Measurements from ENCODE around the gene DCC.

The DCC gene

DNA sequence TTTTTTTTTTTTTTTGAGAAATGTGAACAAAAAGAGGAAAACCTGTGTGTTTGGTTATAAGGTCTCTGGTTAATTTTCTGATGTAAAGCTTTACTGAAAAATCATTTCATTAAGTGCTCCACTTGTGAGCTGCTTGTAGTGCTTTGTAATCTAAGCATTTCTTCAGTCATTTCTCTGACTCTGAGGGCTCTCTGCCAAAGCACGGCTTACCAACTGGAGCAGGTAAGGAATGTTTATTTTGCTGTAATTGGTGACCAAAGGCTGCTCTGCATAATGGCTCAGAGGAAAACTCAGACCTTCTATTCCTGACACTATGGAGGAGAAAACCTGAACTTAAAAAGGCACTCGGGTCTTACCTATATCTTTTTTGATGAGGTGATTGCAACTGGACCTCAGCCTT, 1035.6 kb downstream of the DCC start:
- no peak for DNase-seq
- intact Hi-C loops (cut with DNase I) = no loop called here

DNA sequence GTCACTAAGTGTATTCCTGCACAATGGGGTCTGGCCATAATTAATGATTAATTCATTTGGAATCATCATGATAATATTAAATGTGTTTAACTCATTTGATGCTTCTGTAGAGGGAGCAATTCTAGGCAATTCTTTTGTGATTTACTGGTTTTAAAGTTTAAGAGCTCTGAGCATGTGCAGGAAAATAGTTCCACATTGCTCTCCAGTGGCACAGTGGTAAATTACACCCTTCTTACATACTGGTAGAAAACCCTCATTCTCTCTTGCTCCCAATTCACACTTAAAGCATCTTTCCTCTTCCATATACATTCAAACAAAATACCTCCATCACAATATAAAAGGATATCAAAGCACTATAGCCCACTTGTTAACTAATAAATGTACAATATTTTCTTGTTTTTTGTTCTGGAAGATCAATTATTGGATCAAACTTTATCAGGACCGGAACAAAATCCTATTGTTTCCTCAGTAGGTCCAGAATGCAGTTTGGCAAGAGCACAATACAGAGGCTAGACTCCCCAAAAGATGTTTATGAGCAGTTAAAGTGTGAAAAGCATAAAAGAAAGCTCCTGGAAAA, 1040.2 kb downstream of the DCC start:
- intact Hi-C loops (cut with DNase I) = no loop called here
- DNase-seq = peak in 11 of 42 donors; percentile 7 to 55 (median 21)

DNA sequence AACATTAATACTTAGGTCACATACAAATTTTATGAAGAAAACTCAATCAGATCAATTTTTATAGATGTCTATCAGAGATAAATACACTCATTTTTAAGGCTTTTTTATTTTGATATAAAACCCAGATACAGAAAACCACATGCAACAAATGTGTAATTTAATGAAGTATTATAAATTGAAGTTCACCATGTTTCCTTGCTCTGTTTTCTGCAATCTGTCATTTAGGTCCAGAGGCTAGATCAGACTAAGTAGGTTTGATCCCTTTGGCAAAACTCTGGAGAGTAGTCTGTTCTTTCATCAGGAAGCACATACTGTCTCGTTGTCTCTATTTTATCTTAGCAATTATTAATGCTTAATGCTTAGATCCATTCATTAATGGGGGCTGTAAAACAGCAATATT, 1042.9 kb downstream of the DCC start:
- no peak for DNase-seq

DNA sequence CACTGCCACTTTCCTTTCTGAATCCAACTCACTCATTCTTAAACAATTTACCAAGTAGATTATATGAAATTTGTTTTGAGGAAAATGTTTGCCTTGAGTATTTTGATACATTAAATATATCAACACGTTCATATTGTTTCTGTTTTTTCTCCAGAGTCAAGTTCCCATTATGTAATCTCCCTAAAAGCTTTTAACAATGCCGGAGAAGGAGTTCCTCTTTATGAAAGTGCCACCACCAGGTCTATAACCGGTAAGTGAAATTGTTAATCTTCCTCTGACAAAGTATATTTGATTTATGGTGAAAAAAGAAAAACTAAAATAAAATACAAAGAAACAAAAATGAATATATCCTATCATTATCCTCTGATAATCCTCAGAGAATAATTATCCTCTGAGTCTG, 1045.9 kb downstream of the DCC start:
- intact Hi-C loops (cut with DNase I) = no loop called here
- DNase-seq = no peak

More for the DNA sequence above, 1042.9 kb downstream of the DCC start:
- intact Hi-C loops (cut with DNase I) = no loop called here

DNA sequence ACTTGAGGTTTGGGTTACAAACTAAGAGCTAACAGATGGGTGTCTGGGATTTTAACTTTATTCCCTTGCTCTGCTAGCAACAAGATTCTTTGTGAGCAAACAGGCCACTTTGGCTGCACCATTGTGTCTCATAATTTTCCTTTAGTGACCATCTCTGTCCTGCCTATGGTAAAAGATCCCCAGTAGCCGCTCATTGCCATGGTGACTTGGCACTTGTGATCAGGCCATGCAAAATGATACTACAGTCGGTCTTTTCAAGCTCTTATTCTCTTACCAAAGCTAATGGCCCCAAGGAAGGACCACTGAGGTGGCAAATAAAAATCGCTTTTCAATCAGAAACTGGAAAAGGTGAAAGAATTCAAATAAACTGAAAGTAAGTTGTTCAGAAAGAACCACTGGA, 1047.6 kb downstream of the DCC start:
- no peak for DNase-seq
- intact Hi-C loops (cut with DNase I) = no loop called here

DNA sequence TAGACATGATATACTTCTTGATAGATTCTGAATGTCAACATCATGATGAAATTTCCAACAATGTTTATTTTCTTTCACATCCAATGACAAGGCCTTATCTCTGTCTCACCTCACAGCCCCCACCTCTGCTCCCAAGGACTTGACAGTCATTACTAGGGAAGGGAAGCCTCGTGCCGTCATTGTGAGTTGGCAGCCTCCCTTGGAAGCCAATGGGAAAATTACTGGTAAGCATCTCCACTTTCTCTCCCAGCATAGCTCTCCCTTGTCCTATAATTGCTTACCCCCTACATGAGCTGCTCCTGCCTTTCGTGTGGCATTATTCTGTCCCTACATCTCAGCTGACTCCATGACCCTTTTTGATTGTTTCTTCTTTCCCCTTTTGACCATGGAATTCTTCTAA, 1062.7 kb downstream of the DCC start:
- DNase-seq = no peak
- intact Hi-C loops (cut with DNase I) = no loop called here

DNA sequence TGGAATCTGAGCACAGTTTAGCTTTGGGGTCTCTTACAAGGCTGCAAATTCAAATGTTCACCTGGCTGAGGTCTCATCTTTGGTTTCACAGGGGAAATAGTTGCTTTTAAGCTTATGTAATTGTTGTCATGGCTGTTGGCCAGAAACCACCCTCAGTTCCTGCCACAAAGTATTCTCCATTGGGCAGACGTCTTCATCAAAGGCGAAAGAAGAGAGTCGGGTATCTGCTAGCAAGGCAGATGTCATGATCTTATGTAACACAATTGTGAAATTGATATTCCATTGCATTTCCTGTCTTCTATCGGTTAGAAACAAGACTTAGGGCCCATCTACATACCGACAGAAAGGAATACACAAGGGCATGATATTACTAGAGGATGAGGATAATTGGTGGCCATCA, 1068.3 kb downstream of the DCC start:
- intact Hi-C loops (cut with DNase I) = no loop called here
- DNase-seq = no peak

DNA sequence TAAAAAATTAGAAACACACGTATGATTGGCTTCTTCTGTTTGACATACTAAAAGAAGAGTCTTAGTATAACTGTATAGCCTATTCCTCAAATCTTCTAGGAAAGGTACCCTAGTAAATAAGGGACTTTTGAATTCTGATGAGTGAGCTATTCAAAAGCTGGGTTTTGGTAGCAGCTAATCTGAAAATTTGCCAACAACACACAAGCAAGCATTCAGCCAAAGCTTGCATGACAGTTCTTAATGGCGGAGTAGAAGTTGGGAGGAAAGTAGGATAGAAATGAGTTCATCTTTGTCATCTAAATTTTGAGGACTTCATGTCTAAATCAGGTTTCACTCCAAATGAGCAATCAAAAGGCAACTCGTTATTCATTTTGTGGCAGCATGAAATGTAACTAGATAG, 1071.5 kb downstream of the DCC start:
- DNase-seq = peak in 8 of 42 donors; percentile 7 to 55 (median 22)
- intact Hi-C loops (cut with DNase I) = no loop called here

DNA sequence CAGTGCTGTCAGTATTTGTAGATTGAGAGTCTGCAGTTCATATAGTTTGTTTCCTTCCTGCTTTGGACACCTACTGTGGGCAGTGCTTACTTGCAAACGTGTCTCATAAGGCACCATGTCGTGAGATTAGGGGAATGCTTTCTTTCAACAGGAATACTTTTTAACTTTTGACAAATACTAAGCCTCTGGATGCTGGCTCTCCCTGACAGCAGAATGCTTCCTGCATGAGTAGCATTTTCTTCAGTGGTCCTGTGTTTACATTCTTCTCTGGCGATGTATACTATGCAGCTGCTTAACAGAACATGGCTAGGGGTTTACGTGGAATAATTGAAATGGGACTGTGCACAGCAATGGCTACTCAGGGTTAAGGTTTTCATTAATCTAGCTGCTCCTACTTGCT, 1077.0 kb downstream of the DCC start:
- DNase-seq = no peak
- intact Hi-C loops (cut with DNase I) = no loop called here

DNA sequence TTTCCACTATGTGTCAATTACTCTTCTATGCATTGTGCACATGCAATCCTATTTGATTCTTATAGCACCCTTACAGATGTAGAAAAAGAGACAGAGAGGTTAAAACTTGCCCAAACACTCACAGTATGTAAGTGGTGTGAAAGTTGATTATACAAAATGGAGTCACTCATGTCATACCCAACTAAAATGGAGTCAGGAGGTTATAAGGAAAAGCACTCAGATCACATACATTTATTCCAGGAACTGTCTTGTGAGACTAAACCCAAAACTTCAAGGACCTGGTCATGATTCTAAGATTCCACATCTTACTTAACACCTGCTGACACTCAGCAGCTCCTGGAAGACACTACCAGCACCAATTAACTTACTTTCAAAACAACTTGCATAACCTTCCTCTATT, 1081.9 kb downstream of the DCC start:
- intact Hi-C loops (cut with DNase I) = no loop called here

DNA sequence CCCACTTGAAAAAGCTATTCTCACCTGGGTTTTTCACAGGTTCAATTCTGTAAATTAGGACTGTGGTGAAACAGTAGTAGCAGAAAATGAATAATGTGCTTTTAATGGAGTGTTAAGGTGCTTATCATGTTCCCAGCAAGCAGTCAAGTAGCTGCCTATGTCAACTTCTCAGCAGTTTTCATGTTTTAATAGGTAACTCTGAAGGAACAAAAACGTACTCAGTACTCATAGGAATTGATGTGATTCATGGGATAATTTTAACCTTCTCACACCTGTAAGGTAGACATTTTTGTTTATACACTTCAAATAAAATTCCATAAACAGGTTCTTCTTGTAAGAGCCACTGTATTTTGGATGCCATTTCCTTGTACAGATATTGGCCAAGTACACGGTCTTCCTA, 1082.9 kb downstream of the DCC start:
- DNase-seq = no peak
- intact Hi-C loops (cut with DNase I) = no loop called here

More for the DNA sequence above, 1081.9 kb downstream of the DCC start:
- DNase-seq = no peak

DNA sequence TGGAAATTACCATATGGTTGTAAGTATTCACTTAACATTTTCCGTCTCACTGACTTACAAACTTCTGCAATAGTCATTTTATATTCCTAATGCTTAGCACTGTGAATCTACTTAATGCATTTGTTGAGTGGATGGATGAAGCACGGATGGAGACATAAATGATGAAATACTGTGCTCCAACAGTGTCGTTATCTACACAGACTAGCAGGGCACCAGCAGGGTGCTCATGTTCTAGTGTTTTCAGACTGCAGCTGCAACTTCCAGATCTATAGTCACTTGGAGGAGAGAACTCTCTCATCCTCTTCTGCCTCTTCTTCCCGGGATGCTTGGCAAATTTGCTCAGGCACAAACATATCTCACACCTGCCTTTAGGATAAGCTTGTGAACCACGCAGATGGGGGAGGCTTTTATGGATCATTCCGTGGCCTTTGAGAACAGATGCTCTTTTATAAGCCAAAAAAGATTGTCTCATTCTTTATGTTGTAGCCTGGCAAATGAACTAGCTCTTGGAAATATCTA, 1086.7 kb downstream of the DCC start:
- intact Hi-C loops (cut with DNase I) = no loop called here
- DNase-seq = no peak

DNA sequence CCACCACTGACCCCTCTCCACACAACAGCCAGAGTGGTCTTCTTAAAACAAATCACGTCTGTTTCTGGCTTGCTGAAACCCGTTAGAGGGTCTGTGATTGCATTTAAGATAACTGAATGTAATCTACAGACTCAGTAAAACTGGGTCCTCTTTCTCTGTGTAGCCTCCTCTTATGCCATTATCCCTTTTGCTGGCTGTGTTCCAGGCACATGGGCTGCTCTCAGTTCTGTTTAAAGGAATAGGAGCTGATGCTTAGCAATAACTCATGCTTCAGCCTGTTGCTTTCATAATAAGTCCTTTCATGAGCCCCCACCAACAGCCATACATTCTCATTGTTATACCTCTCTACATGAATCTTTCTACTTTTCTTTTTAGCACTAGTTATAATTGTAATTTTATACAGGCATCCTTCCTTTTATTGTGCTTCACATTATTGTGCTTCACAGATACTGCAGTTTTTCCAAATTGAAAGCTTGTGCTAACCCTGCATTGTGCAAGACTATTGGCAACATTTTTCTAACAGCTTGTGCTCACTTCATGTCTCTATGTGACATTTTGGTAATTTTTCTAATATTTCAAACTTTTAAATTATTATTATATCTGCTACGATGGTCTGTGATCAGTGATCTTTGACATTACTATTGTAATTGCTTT, 1101.9 kb downstream of the DCC start:
- DNase-seq = peak in 1 of 42 donors; percentile 15

DNA sequence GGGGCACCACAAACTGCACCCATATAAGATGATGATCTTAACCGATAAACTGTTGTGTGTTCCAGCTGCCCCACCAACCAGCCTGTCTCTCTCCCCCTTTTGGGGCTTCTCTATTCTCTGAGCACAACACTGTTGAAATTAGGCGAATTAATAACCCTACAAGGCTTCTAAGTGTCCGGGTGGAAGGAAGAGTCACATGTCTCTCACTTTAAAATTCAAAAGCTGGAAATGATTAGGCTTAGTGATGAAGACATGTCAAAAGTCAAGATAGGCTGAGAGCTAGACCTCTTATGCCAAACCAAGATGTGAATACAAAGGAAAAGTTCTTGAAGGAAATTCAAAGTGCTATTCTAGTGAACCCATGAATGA, 1102.4 kb downstream of the DCC start:
- no peak for DNase-seq
- intact Hi-C loops (cut with DNase I) = no loop called here

More for the DNA sequence above, 1101.9 kb downstream of the DCC start:
- intact Hi-C loops (cut with DNase I) = no loop called here

DNA sequence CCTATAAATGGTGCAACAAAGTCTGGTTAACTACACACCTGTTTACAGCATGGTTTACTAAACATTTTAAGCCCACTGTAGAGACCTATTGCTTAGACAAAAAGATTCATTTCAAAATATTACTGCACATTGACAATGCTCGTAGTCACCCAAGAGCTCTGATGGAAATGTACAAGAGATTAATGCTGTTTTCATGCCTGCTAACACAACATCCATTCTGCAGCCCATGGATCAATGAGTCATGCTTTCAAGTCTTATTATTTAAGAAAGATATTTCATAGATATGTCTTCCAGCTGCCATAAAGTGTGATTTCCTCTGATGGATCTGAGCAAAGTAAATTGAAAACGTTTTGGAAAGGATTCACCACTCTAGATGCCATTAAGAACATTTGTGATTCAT, 1103.3 kb downstream of the DCC start:
- DNase-seq = no peak
- intact Hi-C loops (cut with DNase I) = no loop called here

DNA sequence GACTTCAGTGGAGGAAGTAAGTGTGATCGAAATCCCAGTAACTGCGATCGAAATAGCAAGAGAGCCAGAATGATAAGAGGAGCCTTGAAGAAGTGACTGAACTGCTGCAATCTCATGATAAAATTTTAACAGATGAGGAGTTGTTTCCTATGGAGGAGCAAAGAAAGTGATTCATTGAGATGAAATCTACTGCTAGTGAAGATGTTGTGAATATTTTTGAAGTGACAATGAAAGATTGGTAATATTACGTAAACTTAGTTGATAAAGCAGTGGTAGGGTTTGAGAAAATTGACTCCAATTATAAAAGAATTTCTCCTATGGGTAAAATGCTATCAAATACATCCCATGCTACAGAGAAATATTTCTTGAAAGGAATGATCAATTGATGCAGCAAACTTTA, 1103.8 kb downstream of the DCC start:
- no peak for DNase-seq
- intact Hi-C loops (cut with DNase I) = no loop called here

DNA sequence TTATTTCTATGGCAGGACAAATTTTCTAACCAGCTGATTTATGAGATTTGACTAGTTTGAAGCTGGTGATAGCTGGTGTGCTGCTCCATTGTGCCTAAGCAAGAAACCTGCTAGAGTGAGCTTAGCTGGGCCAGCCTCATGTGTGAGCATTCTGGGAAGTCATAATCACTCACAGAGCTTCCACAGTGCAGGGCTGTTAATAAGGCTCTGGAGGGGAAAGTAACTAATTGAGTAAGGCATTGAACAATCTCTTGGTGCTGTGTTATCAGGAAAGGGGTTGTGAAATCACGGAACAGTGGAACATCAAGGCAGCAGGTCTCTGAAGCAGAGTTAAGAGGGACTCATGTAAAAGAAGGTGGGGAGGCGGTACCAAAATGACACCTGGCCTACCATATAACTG, 1111.9 kb downstream of the DCC start:
- intact Hi-C loops (cut with DNase I) = no loop called here
- no peak for DNase-seq

DNA sequence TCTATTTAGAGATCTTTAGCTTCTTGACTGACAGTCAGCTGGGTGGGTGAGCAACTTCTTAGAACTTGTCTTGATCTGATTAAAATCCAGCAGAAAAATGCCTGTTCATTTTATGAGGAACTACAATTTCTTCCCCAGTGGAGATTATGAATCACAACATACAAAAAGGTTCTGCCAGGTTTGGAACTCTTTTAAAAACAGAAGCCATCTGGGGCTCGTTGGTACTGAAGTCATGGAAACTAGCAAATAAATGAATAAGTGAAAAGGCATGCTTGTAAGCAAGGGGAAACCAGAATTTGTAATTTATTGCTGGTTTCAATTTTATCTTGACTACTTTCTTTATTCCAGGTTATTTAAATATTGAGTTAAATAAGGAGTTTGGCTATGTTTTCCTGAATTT, 1117.1 kb downstream of the DCC start:
- peak in 2 of 42 donors; percentile 3 to 11 for DNase-seq
- intact Hi-C loops (cut with DNase I) = no loop called here

DNA sequence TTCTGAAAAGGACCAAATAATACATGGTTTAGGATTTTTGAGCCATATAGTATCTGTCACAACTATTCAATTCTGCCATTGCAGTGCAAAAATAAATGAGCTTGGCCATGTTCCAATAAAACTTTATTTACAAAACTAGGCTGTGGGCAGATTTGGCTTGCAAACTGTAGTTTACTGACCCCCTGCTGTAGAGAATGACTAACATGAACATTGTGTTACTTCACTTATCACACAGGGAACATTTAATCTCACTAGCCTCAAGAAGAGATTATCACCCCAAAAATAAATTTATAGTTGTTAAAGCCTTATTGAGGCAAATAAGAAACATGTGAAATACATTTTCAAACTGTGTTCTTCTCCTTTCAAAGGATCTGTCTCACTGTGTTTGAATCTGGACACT, 1118.3 kb downstream of the DCC start:
- no peak for DNase-seq
- intact Hi-C loops (cut with DNase I) = no loop called here

DNA sequence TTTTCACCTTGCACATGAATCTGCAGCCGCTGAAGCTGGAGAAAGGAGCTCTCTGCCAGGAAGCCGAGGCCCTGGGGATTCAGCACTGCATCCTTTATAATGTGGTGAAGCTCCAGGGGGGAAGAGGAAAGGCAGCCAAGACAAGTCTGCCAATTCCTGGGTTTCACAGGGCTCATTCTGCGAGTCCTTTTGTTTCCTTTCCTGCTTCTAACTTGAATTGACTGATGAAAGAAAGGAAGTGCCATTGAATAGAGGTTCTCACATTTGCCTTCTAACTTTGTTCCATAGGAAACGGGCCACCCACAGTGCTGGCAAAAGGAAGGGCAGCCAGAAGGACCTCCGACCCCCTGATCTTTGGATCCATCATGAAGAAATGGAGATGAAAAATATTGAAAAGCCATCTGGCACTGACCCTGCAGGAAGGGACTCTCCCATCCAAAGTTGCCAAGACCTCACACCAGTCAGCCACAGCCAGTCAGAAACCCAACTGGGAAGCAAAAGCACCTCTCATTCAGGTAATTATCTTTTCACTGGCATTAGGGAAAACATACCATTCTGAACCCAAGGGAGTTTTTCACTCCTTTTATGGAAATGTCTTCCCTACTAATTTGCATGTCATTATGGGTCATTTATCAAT, 1119.1 kb downstream of the DCC start:
- intact Hi-C loops (cut with DNase I) = no loop called here
- peak in 29 of 42 donors; percentile 2 to 68 (median 22) for DNase-seq

DNA sequence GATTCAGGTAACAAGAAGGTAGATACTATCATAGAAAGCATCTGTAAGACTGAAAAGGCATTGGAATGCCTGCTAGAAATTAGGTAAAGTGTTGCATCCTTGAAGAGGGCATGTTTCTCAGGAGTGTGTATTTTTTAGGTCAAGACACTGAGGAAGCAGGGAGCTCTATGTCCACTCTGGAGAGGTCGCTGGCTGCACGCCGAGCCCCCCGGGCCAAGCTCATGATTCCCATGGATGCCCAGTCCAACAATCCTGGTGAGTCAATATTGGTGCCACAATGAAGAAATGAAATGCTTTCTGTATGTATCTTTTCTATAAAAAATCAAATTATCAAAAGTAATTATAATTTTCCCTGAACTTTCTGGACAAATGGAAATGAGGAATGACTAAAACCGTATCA, 1127.8 kb downstream of the DCC start:
- DNase-seq = no peak
- intact Hi-C loops (cut with DNase I) = no loop called here
